Choroid plexus epithelial cell (primary cell): ENCODE data around the gene NGF.
"Not testable (repeated sequence)": the region's sequence is repeated elsewhere in the genome, so short reads cannot be mapped to it uniquely, and the experiment has no call there.

ENCODE experiments used
- DNase-seq: peaks from one replicate; pipeline ENCODE4 v3.0.0-alpha.2; 2010; ENCODE audit warnings: low read depth
- H3K4me3 ChIP-seq: 2 replicates; pipeline ENCODE4 v1.5.1; 2011; ENCODE audit warnings: low read depth, mild to moderate bottlenecking, control low read depth, low read length, moderate library complexity
- TF ChIP-seq, protein P1 (sequence below): conservative IDR thresholded peaks from 2 replicates; pipeline ENCODE4 v1.5.1; 2011; ENCODE audit warnings: low read depth, mild to moderate bottlenecking, control low read depth, inconsistent platforms, low read length, moderate library complexity

NGF gene

GRCh38 chr1:115337633-115338456, at the start of gene NGF:
TSS of gene NGF (minus strand) at chr1:115338249. CDS start at chr1:115286795, 51,454 bp downstream.
- peak; percentile 56 for DNase-seq

DNA sequence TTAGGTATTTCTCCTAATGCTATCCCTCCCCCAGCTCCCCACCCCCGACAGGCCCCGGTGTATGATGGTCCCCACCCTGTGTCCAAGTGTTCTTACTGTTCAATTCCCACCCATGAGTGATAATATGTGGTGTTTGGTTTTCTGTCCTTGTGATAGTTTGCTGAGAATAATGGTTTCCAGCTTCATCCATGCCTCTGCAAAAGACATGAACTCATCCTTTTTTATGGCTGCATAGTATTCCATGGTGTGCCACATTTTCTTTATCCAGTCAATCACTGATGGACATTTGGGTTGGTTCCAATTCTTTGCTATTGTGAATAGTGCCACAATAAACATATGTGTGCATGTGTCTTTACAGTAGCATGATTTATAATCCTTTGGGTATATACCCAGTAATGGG, 45.4 kb upstream of the NGF start:
- not testable (repeated sequence) for H3K4me3 ChIP-seq, DNase-seq

More at GRCh38 chr1:115337633-115338456, at the start of gene NGF:
- H3K4me3 ChIP-seq = peak within 1 kb of the TSS; percentile 55
- TF ChIP-seq, protein P1, sequence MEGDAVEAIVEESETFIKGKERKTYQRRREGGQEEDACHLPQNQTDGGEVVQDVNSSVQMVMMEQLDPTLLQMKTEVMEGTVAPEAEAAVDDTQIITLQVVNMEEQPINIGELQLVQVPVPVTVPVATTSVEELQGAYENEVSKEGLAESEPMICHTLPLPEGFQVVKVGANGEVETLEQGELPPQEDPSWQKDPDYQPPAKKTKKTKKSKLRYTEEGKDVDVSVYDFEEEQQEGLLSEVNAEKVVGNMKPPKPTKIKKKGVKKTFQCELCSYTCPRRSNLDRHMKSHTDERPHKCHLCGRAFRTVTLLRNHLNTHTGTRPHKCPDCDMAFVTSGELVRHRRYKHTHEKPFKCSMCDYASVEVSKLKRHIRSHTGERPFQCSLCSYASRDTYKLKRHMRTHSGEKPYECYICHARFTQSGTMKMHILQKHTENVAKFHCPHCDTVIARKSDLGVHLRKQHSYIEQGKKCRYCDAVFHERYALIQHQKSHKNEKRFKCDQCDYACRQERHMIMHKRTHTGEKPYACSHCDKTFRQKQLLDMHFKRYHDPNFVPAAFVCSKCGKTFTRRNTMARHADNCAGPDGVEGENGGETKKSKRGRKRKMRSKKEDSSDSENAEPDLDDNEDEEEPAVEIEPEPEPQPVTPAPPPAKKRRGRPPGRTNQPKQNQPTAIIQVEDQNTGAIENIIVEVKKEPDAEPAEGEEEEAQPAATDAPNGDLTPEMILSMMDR = no peak

DNA sequence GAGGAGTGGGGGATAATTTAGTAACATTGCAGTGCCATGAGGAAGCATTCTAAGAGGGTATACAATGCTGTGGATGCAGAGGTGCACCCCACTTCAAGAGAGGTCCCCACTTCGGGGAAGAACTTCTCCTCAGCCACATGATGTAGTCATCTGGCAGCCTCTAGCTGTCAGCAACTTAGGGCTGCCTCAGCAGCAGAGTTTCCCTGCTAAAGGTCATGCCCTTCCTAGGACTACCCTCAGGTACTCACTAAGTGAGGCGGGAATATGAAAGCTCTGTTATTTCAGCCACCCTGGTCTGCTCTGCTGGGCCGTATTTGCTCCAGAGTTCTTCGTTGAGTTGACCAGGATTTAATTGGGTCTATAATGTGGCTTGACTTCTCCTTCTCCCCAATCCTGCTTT, 41.9 kb upstream of the NGF start:
- TF ChIP-seq, protein P1 = no peak
- DNase-seq = no peak
- no peak overlapping the region for H3K4me3 ChIP-seq

- H3K4me3 ChIP-seq = no peak overlapping the region
- peak; percentile 28 for DNase-seq
- TF ChIP-seq, protein P1 = no peak
Measured at GRCh38 chr1:115377411-115377810, 39.4 kb upstream of the NGF start.

DNA sequence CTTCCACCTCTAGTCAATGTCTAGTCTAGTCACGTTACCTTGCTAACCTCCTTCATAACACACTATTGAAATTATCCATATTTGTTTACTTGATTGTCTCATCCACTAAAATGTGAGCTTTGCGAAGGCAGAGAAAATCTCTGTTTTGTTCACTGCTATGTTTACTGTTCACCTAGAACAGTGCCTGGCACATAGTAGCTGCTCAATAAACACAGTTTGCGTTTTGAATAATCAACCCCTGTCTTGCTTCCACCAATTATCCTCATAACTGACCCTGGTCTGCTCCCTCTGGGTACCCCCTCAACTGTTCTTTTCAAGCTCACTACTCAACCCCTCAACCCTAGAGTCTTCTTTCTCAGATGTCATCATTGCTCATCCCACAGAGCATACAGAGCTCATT, 36.5 kb upstream of the NGF start:
- TF ChIP-seq, protein P1 = no peak
- no peak for DNase-seq
- no peak overlapping the region for H3K4me3 ChIP-seq

DNA sequence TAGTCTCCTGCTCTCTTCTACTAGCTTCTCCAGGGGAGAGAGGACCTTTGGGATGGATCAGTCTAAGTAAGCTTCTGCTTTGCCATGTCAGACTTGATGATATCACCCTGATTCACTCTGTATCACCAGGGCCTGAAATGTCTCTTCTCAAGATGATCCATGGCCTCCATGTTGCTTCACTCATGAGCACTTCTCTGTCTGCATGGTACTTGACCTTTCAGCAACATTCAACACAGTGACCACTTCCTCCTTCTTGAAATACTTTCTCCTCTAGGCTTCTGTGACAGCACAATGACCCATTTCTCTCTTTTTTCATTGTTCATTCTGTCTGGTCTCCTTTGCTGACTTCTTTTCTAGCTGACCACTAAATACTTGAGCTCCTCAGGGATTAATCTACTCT, 35.3 kb upstream of the NGF start:
- H3K4me3 ChIP-seq = no peak overlapping the region
- DNase-seq = peak; percentile 62
- TF ChIP-seq, protein P1 = no peak

DNA sequence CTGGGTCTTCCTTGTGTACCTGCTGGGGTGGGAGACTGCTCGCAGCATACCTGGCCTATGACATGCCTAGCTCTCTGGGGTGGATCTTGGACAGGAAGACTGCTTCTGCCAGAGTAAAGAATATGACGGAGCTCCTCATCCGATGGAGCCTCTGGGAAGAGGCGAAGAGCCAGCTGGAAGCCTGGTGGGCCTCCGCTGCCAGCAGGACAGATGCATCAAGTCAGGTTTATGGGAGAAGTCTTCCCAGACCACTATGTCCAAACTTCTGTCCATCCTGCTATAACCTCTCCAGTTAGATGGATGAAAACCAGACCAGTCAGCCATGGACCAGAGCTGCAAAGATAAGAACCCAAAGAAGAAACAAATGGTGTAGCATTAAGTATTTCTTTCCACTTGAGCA, 27.7 kb upstream of the NGF start:
- TF ChIP-seq, protein P1 = no peak
- H3K4me3 ChIP-seq = no peak overlapping the region
- DNase-seq = no peak
